Stomach (tissue), 4 donors: ENCODE measurements around the gene PABPC3.

Experiments used
- POLR2A ChIP-seq, 4 donors: fragments of 450-650 bp; IDR thresholded peaks; one replicate each; pipeline ENCODE4 v1.6.1; 2016; ENCODE audit warnings: antibody characterized with exemption in 4 of 4, control low read depth in 2 of 4, mild to moderate bottlenecking in 1 of 4, moderate library complexity in 1 of 4
- POLR2AphosphoS5 ChIP-seq, 3 donors: sonication (generic); formaldehyde crosslinking; IDR thresholded peaks; one replicate each; pipeline ENCODE4 v1.6.1; 2016; ENCODE audit warnings: antibody characterized with exemption in 3 of 3
- TF ChIP-seq, protein P1 (sequence below), 7 experiments: fragments of 450-650 bp in 4 of 7; fragments of 200-600 bp in 3 of 7; sonication (generic) in 3 of 7; IDR thresholded peaks; one replicate each; pipeline ENCODE4 v1.5.1; 2016 to 2019; ENCODE audit warnings: antibody characterized with exemption in 7 of 7, control low read depth in 2 of 7, mild to moderate bottlenecking in 1 of 7

DNA sequence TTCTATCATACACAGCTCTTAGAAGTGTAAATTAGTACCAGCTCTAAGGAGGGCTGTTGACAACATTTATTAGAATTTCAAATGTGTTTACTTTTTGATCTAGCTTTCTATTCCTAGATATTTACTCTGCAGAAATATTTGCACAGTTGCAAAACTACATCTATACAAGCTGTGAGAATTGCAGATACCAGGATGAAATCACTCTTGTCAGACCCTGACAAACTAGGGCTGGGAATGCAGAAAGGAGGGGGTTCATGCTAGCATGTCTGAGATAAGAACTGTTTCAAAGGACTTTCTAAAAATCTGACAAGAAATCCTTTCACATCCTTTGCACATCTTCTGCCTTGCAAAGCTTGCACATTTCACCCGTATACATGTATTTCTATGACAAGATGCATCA is 11.8 kb upstream of the PABPC3 start:
- no peak for TF ChIP-seq POLR2AphosphoS5 (IDR thresholded peaks at IDR 0.05)
- TF ChIP-seq POLR2A (IDR thresholded peaks at IDR 0.05), result no peak
- TF ChIP-seq, protein P1, sequence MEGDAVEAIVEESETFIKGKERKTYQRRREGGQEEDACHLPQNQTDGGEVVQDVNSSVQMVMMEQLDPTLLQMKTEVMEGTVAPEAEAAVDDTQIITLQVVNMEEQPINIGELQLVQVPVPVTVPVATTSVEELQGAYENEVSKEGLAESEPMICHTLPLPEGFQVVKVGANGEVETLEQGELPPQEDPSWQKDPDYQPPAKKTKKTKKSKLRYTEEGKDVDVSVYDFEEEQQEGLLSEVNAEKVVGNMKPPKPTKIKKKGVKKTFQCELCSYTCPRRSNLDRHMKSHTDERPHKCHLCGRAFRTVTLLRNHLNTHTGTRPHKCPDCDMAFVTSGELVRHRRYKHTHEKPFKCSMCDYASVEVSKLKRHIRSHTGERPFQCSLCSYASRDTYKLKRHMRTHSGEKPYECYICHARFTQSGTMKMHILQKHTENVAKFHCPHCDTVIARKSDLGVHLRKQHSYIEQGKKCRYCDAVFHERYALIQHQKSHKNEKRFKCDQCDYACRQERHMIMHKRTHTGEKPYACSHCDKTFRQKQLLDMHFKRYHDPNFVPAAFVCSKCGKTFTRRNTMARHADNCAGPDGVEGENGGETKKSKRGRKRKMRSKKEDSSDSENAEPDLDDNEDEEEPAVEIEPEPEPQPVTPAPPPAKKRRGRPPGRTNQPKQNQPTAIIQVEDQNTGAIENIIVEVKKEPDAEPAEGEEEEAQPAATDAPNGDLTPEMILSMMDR (IDR thresholded peaks at IDR 0.05), result no peak
